H1 (cell line): Measurements from ENCODE around the gene SENP7.

Experiments used
- CHD2 ChIP-seq: IDR thresholded peaks from 2 replicates; pipeline ENCODE4 v1.6.1; 2012; ENCODE audit warnings: low read length, improper control_type of control experiment
- CTCF ChIP-seq, 3 experiments: IDR thresholded peaks; 1 replicate in 2 of 3; 2 replicates in 1 of 3; pipeline versions ENCODE4 v1.5.1 to v1.6.1; 2011; ENCODE audit warnings: low read length in 3 of 3, mild to moderate bottlenecking in 3 of 3, inconsistent platforms in 2 of 3, low read depth in 1 of 3, moderate library complexity in 1 of 3; ENCODE audit not compliant: insufficient read depth in 1 of 3; ENCODE audit errors: control extremely low read depth in 1 of 3
- EP300 ChIP-seq, 2 experiments: IDR thresholded peaks; 1 replicate in 1 of 2; 2 replicates in 1 of 2; pipeline ENCODE4 v1.6.1; 2011 to 2012; ENCODE audit warnings: low read depth in 2 of 2, low read length in 2 of 2, mild to moderate bottlenecking in 2 of 2, borderline replicate concordance in 1 of 2, inconsistent platforms in 1 of 2, moderate library complexity in 1 of 2
- GABPA ChIP-seq: IDR thresholded peaks from 2 replicates; pipeline ENCODE4 v1.6.1; 2011; ENCODE audit warnings: mild to moderate bottlenecking, low read length, moderate library complexity, borderline replicate concordance; ENCODE audit not compliant: insufficient read depth
- JUND ChIP-seq: IDR thresholded peaks from 2 replicates; pipeline ENCODE4 v1.6.1; 2011; ENCODE audit warnings: mild to moderate bottlenecking, improper control_type of control experiment, low read length
- POLR2A ChIP-seq, 2 experiments: IDR thresholded peaks; 1 replicate in 1 of 2; 2 replicates in 1 of 2; pipeline ENCODE4 v1.6.1; 2011; ENCODE audit warnings: low read depth in 2 of 2, low read length in 2 of 2, mild to moderate bottlenecking in 2 of 2; ENCODE audit errors: control extremely low read depth in 1 of 2
- RAD21 ChIP-seq, 2 experiments: IDR thresholded peaks in 1 of 2; conservative IDR thresholded peaks in 1 of 2; 2 replicates each; pipeline ENCODE4 v1.6.1; 2011; ENCODE audit warnings: low read depth in 2 of 2, low read length in 2 of 2, improper control_type of control experiment in 1 of 2, inconsistent platforms in 1 of 2, mild to moderate bottlenecking in 1 of 2, moderate library complexity in 1 of 2
- SIN3A ChIP-seq, 2 experiments: IDR thresholded peaks in 1 of 2; conservative IDR thresholded peaks in 1 of 2; 2 replicates each; pipeline ENCODE4 v1.6.1; 2011 to 2012; ENCODE audit warnings: low read length in 2 of 2, improper control_type of control experiment in 1 of 2, low read depth in 1 of 2, mild to moderate bottlenecking in 1 of 2
- SP1 ChIP-seq: IDR thresholded peaks from 2 replicates; pipeline ENCODE4 v1.6.1; 2011; ENCODE audit warnings: low read depth, low read length
- TEAD4 ChIP-seq: IDR thresholded peaks from 2 replicates; pipeline ENCODE4 v1.6.1; 2012; ENCODE audit warnings: low read depth, low read length, inconsistent platforms, mixed read lengths

DNA sequence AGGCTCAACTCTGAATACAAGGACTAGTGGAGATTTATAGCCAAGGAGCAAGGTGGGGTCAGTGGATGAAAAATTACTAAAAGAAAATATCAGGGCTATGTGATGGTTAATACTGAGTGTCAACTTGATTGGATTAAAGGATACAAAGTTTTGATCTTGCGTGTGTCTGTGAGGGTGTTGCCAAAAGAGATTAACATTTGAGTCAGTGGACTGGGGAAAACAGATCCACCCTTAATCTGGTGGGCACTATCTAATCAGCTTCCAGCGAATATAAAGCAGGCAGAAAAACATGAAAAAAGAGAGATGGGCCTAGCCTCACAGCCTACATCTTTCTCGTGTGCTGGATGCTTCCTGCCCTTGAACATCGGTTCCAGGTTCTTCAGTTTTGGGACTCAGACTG is 14.4 kb upstream of the SENP7 start:
- TF ChIP-seq CTCF (IDR thresholded peaks at IDR 0.05; ENCODE audit: control extremely low read depth in 1 of 3, insufficient read depth in 1 of 3, low read depth in 1 of 3, low read length in 3 of 3) (no peak), CHD2 (no peak), TEAD4 (no peak), EP300 (IDR thresholded peaks at IDR 0.05; ENCODE audit: borderline replicate concordance in 1 of 2, low read depth in 2 of 2, low read length in 2 of 2) (no peak), GABPA (no peak), SP1 (no peak), SIN3A (conservative IDR thresholded peaks at IDR 0.05 in 1 of 2, IDR thresholded peaks at IDR 0.05 in 1 of 2; ENCODE audit: low read depth in 1 of 2, low read length in 2 of 2) (no peak), JUND (no peak), RAD21 (IDR thresholded peaks at IDR 0.05 in 1 of 2, conservative IDR thresholded peaks at IDR 0.05 in 1 of 2; ENCODE audit: low read depth in 2 of 2, low read length in 2 of 2) (no peak), POLR2A (IDR thresholded peaks at IDR 0.05; ENCODE audit: control extremely low read depth in 1 of 2, low read depth in 2 of 2, low read length in 2 of 2) (no peak)
